ENCODE data around the gene VPS16. TPM values are rescaled to one million over a fixed set of nuclear protein-coding genes. Genes with fewer than 3 reads are reported as not detected.

The VPS16 gene
- total RNA-seq, 1 experiment from 2014 or later: 38.1 TPM

DNA sequence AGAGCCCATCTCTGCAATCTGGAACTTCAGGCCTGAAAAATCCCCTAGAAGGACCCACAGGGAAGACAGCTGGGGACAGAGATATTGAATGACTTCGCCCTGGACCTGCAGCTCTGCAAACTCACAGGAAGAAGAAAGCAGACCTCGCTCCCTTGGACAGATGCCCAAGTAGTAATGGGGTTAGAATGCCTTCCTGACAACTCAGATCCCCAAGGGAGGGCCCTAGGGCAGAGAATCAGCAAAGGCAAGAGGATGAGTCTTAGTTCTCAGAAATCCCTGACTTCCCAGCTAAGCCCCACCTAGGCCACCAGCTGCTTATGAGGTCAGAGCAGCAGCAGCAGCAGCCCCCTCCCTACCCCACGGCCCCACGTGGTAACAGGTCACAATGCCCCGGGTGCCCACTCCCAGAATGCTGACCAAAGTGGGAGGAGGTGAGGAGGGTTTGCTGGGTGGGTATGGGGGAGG is 25.9 kb upstream of the VPS16 start, which contains the start of gene C20orf141:
Gene C20orf141, plus strand, starts transcription at position 401 of the 465 bp plus-strand sequence. CDS start 198 bp downstream, outside the sequence.
- DNase-seq (ENCODE audit: low read depth, low spot score): no peak
- BruUV-seq (replicated peaks): no TSS peak
- no peaks in the 10 kb centered on the region for H3K36me3 ChIP-seq (ENCODE audit: control insufficient read depth in 1 of 2, insufficient read depth in 2 of 2, low read length in 2 of 2)
- TF ChIP-seq EZH2phosphoT487 (IDR thresholded peaks at IDR 0.05; ENCODE audit: borderline replicate concordance) (no peak), SP1 (IDR thresholded peaks at IDR 0.05; ENCODE audit: low read depth) (no peak)
- ChIA-PET RAD21 (ENCODE audit: low non-redundant PET in 1 of 2, low total read pairs in 2 of 2, uncharacterized antibody in 2 of 2, unreplicated experiment in 2 of 2) (no interaction called here), POLR2A (no interaction called here), CTCF (no interaction called here)
- peaks cover 0 to 16% of the 10 kb centered on the region in 2 experiments; a peak in 1 of 4 replicates for H3K4me1 ChIP-seq (ENCODE audit: control insufficient read depth in 1 of 2, insufficient read depth in 2 of 2, low read length in 2 of 2)
- peak within 1 kb of the TSS; percentile 23 for H3K4me2 ChIP-seq (ENCODE audit: low read length)
- H3K27me3 ChIP-seq (ENCODE audit: insufficient read depth, low read length): no peaks in the 10 kb centered on the region
- 0 out of 2 replicates have a peak, but pooled peaks have one; percentile 21 for ATAC-seq
- H3K9me3 ChIP-seq (ENCODE audit: control insufficient read depth in 1 of 2, insufficient read depth in 1 of 2, low read depth in 1 of 2, low read length in 2 of 2): peaks cover 4 to 9% of the 10 kb centered on the region in 2 experiments; a peak in 1 of 4 replicates
- H3K9me2 ChIP-seq (ENCODE audit: insufficient read depth): no peaks in the 10 kb centered on the region
- no peaks in the 10 kb centered on the region for H4K20me1 ChIP-seq (ENCODE audit: insufficient read depth)
- intact Hi-C loops (cut with micrococcal nuclease): no loop called here
- H3K79me2 ChIP-seq (ENCODE audit: insufficient read depth, low read length): no peaks in the 10 kb centered on the region
- no peak within 1 kb of the TSS for H3K27ac ChIP-seq (ENCODE audit: low read depth, low read length)
- H3K9ac ChIP-seq (ENCODE audit: low read length): no peak within 1 kb of the TSS
- no peak within 1 kb of the TSS for H3K4me3 ChIP-seq (replicated peaks in 1 of 2; ENCODE audit: low read depth in 1 of 2, low read length in 2 of 2)
- H2AFZ ChIP-seq (ENCODE audit: low read depth, low read length, poor library complexity, severe bottlenecking): no peak within 1 kb of the TSS

DNA sequence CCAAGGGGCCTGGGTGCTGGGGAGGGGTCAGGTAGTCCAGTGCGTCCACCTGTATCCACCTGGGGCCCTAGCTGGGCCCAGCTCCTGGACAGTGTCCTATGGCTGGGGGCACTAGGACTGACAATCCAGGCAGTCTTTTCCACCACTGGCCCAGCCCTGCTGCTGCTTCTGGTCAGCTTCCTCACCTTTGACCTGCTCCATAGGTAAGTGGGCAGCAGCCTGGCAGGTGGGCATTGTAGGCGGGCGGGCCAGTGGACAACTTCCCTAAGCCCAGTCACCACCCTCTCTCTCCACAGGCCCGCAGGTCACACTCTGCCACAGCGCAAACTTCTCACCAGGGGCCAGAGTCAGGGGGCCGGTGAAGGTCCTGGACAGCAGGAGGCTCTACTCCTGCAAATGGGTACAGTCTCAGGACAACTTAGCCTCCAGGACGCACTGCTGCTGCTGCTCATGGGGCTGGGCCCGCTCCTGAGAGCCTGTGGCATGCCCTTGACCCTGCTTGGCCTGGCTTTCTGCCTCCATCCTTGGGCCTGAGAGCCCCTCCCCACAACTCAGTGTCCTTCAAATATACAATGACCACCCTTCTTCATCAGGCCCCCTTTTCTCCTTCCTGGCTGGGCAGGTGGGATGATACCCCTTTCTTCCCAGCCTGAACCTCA is 25.2 kb upstream of the VPS16 start:
- no peak for ATAC-seq
- TF ChIP-seq, protein P1, sequence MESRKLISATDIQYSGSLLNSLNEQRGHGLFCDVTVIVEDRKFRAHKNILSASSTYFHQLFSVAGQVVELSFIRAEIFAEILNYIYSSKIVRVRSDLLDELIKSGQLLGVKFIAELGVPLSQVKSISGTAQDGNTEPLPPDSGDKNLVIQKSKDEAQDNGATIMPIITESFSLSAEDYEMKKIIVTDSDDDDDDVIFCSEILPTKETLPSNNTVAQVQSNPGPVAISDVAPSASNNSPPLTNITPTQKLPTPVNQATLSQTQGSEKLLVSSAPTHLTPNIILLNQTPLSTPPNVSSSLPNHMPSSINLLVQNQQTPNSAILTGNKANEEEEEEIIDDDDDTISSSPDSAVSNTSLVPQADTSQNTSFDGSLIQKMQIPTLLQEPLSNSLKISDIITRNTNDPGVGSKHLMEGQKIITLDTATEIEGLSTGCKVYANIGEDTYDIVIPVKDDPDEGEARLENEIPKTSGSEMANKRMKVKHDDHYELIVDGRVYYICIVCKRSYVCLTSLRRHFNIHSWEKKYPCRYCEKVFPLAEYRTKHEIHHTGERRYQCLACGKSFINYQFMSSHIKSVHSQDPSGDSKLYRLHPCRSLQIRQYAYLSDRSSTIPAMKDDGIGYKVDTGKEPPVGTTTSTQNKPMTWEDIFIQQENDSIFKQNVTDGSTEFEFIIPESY (IDR thresholded peaks at IDR 0.05; ENCODE audit: extremely low read depth, insufficient replicate concordance, low read length): no peak
- TF ChIP-seq RAD21 (IDR thresholded peaks at IDR 0.05; ENCODE audit: low read depth): no peak
- ChIA-PET CTCF (no interaction called here), POLR2A (no interaction called here), RAD21 (ENCODE audit: low non-redundant PET in 1 of 2, low total read pairs in 2 of 2, uncharacterized antibody in 2 of 2, unreplicated experiment in 2 of 2) (no interaction called here)
- no peaks in the 10 kb centered on the region for H3K79me2 ChIP-seq (ENCODE audit: insufficient read depth, low read length)
- DNase-seq (ENCODE audit: low read depth, low spot score): no peak
- H3K4me3 ChIP-seq (replicated peaks in 1 of 2; ENCODE audit: low read depth in 1 of 2, low read length in 2 of 2): no peak overlapping the region
- BruUV-seq (replicated peaks): no TSS peak
- H3K27ac ChIP-seq (ENCODE audit: low read depth, low read length): no peak overlapping the region
- H4K20me1 ChIP-seq (ENCODE audit: insufficient read depth): no peaks in the 10 kb centered on the region
- no peaks in the 10 kb centered on the region for H3K9me2 ChIP-seq (ENCODE audit: insufficient read depth)
- H3K9me3 ChIP-seq (ENCODE audit: control insufficient read depth in 1 of 2, insufficient read depth in 1 of 2, low read depth in 1 of 2, low read length in 2 of 2): peaks cover 4 to 9% of the 10 kb centered on the region in 2 experiments; a peak in 1 of 4 replicates
- no peaks in the 10 kb centered on the region for H3K27me3 ChIP-seq (ENCODE audit: insufficient read depth, low read length)
- H3K9ac ChIP-seq (ENCODE audit: low read length): no peak overlapping the region
- H3K4me2 ChIP-seq (ENCODE audit: low read length): no peak overlapping the region
- no peak overlapping the region for H2AFZ ChIP-seq (ENCODE audit: low read depth, low read length, poor library complexity, severe bottlenecking)
- H3K4me1 ChIP-seq (ENCODE audit: control insufficient read depth in 1 of 2, insufficient read depth in 2 of 2, low read length in 2 of 2): peaks cover 0 to 16% of the 10 kb centered on the region in 2 experiments; a peak in 1 of 4 replicates
- H3K36me3 ChIP-seq (ENCODE audit: control insufficient read depth in 1 of 2, insufficient read depth in 2 of 2, low read length in 2 of 2): no peaks in the 10 kb centered on the region
- intact Hi-C loops (cut with micrococcal nuclease): no loop called here
